Inflammatory macrophage treated with lipopolysaccharide for 1 hour (primary cell): ENCODE measurements around the gene ACTA2.

Source experiments
- DNase-seq, 2 donors: peaks; one replicate each; pipeline ENCODE4 v3.0.0-alpha.2; 2020 to 2022

ACTA2 gene

GRCh38 chr10:88952647-88953111 lies at the start of gene ACTA2:
Gene ACTA2, minus strand, starts transcription at chr10:88952773. Its CDS starts 3,843 bp downstream, at chr10:88948930.
- DNase-seq: no peak

- no peak for DNase-seq
These were observed 49.1 kb upstream of the ACTA2 start for GRCh38 chr10:89001729-89002072.

DNA sequence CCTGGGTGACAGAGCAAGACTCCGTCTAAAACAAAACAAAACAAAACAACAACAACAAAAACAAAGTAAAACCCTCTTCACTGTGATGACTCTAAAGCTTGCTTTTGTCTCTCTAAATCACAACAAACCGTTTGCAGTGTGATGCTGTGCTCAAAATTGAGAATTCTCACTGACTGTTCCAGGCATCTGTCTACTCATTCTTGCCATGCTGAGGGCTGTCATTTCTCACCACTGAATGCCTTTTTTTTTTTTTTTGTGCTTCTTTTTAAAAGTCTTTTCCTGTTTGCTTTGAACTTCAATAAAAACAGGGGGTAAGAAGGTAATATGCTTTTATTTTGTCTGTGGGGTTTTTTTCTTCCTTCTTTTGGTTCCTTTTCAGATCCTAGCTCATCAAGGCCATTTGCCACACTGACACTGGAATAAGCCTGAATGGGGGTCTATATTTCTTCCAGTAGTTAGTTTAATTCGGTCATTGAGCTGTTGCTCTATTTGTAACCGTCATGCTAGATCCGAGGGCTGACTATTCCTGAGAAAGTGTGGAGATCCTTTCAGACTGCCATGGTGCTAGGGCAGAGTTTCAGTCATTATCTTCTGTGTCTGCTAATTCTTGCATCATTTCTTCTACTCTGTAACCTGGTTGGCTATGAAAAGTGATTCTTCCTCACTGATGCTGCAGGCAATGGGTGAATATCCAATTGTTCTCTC lies 48.6 kb upstream of the ACTA2 start:
- no peak for DNase-seq

DNA sequence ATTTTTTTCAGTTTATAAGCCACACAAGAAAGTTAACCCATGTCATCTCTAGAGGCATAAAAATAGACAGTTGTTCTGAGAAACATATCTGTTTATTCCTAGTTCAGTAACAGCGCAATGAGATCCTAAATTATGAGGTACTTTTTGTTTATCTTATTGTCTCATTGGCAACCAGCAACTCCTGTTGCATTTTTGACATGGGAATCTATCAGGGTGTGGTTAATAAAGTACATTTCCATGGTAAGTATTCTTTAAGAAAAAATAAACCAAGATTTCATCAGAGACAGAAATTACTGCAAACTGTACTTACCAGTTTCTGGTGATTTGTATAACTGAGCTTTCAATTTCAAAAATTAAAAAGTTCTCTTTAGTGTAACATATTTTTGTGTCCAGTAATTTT lies 47.1 kb upstream of the ACTA2 start:
- peak; percentile 66 to 85 for DNase-seq

- peak; percentile 52 to 60 for DNase-seq
These were observed 44.4 kb upstream of the ACTA2 start for GRCh38 chr10:88996927-88997326.

GRCh38 chr10:88995156-88995876 lies 42.7 kb upstream of the ACTA2 start:
- no peak for DNase-seq

GRCh38 chr10:88994019-88994418 lies 41.4 kb upstream of the ACTA2 start:
- DNase-seq: peak; percentile 42 to 76

- DNase-seq: peak; percentile 55 to 56
These were observed 40.5 kb upstream of the ACTA2 start for GRCh38 chr10:88992921-88993524.

DNA sequence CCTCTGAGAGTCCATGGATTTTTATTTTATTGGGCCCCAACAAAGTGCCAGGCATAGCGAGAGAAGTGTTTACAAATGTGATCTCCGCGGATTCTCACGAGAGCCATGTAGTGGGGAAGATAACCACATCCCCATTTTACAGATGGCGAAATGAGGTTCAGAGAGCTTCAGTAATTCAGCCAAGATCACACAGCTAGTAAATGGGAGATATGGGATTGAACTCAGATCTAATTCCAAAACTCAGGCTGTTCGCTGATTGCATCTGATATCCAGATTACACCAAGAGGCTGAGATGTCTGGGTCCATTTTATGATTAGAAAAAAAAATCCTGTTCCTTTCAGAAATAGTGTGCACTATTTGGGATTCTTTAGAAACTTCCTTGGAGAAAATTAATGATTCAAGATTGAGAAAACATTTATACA lies 39.3 kb upstream of the ACTA2 start:
- DNase-seq: peak; percentile 59 to 67

GRCh38 chr10:88991161-88991898 lies 38.8 kb upstream of the ACTA2 start:
- DNase-seq: peak; percentile 77 to 81

- DNase-seq: peak; percentile 76 to 90
These were observed 38.0 kb upstream of the ACTA2 start, which contains the start of gene FAS for GRCh38 chr10:88990384-88991160. Gene FAS, plus strand, starts transcription at chr10:88990798. Its CDS starts 79 bp downstream, at chr10:88990877.

DNA sequence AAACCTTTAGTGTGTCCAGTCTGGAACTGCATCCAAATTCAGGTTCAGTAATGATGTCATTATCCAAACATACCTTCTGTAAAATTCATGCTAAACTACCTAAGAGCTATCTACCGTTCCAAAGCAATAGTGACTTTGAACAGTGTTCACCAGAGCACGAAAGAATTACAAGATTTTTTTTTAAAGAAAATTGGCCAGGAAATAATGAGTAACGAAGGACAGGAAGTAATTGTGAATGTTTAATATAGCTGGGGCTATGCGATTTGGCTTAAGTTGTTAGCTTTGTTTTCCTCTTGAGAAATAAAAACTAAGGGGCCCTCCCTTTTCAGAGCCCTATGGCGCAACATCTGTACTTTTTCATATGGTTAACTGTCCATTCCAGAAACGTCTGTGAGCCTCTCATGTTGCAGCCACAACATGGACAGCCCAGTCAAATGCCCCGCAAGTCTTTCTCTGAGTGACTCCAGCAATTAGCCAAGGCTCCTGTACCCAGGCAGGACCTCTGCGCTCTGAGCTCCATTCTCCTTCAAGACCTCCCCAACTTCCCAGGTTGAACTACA lies 37.3 kb upstream of the ACTA2 start:
- DNase-seq: peak; percentile 74 to 90

DNA sequence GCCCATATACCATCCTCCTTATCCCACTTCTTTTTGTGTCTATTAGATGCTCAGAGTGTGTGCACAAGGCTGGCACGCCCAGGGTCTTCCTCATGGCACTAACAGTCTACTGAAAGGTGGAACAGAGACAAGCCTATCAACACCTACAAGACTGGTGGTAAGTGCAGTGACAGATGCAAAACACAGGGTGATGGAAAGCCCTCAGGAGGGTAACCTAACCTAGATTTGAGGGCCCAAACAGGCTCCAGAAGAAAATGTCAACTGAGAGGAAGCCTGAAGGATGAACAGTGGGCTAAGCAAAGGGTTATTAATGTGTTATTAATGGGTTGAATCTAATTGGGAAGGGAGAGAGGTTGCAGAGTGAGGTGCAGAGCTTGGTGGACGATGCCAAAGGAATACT lies 36.9 kb upstream of the ACTA2 start:
- no peak for DNase-seq

- no peak for DNase-seq
These were observed 35.3 kb upstream of the ACTA2 start for GRCh38 chr10:88987840-88988239.

DNA sequence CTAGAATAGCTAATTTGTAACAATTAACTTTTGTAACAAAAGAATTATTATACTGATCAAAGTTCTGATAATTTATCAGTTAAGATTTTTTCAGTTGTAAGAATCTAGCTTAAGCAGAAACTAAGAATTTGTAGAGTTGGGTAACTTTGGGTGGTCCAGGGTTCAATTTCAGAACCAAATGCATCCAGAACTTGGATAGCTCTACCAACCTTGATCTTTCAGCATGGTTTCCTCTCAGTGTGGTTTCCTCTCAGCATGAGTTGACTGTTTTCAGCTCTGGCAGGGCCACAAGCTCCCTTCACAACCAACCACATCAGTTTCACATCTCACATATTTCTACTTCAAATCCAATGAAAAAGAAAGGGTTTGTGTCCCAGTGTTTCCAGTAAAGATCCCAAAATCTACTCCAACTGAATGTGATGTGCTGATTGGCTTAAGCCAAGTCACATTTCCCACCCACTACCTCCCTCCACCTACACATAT lies 34.7 kb upstream of the ACTA2 start:
- no peak for DNase-seq

- peak; percentile 41 to 84 for DNase-seq
These were observed 34.1 kb upstream of the ACTA2 start for GRCh38 chr10:88986549-88987242.

GRCh38 chr10:88984525-88984924 lies 32.0 kb upstream of the ACTA2 start:
- no peak for DNase-seq

- DNase-seq: no peak
These were observed 31.4 kb upstream of the ACTA2 start for GRCh38 chr10:88983939-88984338.

- DNase-seq: no peak
These were observed 30.6 kb upstream of the ACTA2 start for GRCh38 chr10:88983206-88983605.

- no peak for DNase-seq
These were observed 29.8 kb upstream of the ACTA2 start for GRCh38 chr10:88982366-88982765.

DNA sequence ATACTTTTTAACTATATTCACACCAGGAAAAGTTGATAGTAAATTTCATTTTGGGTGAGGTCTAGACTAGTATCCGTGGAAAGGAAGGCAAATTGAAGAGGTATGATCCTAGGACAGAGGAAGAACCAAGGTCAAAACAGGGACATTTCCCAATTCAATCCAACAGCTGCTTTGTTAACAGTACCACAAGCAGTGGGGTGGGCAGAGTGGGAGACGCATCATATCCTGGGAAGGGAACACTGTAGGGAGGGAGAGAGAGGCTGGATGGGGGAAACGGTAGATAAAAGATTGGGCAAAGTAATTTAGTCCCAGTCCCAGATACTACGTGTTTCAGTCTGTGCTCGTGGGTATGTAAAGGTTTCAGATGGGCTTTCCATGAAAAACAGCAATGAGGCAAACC lies 28.9 kb upstream of the ACTA2 start:
- DNase-seq: no peak
